BJ (cell line): Measurements from ENCODE around the gene BTBD2. TPM values are rescaled to one million over a fixed set of nuclear protein-coding genes. Genes with fewer than 3 reads are reported as not detected.

Experiments
- CTCF ChIA-PET: fragments of 350-600 bp; formaldehyde crosslinking; extraction: SDS; loops from one replicate; lab custom pipeline; 2021; ENCODE audit warnings: antibody characterized with exemption, inconsistent platforms; lab: Yijun Ruan, JAX
- POLR2A ChIA-PET: fragments of 300-600 bp; sonication (Branson Sonifier 250); formaldehyde crosslinking; extraction: SDS; loops from one replicate; lab custom pipeline; 2021; ENCODE audit warnings: antibody characterized with exemption; lab: Charles Lee
- DNase-seq: peaks from one replicate; pipeline ENCODE4 v3.0.0-alpha.2; 2011; ENCODE audit warnings: low read depth
- H3K27me3 ChIP-seq: 2 replicates; pipeline ENCODE4 v1.6.0; 2011; ENCODE audit warnings: low read length; ENCODE audit not compliant: control insufficient read depth, insufficient read depth
- H3K36me3 ChIP-seq: 2 replicates; pipeline ENCODE4 v1.5.1; 2011; ENCODE audit warnings: low read length; ENCODE audit not compliant: control insufficient read depth, insufficient read depth
- H3K4me3 ChIP-seq: 2 replicates; pipeline ENCODE4 v1.5.1; 2011; ENCODE audit warnings: low read depth, mild to moderate bottlenecking, control low read depth, low read length
- CTCF ChIP-seq: IDR thresholded peaks from 2 replicates; pipeline ENCODE4 v1.5.1; 2011; ENCODE audit warnings: low read depth, mild to moderate bottlenecking, control low read depth, inconsistent platforms, low read length, moderate library complexity; ENCODE audit not compliant: insufficient read depth
- polyA plus RNA-seq: library from polyadenylated mRNA; depleted of rRNA; stranded (reverse); fragments of >200 nt; gene quantifications from 2 replicates; pipeline ENCODE4 v1.2.3, GENCODE V29; 2011

Gene BTBD2
- polyA plus RNA-seq, 1 experiment, result 39.3 TPM

- no peak for DNase-seq
- ChIA-PET POLR2A (no interaction called here), CTCF (no interaction called here)
- no peak for TF ChIP-seq CTCF
- Histone ChIP-seq H3K27me3 (no peaks in the 10 kb centered on the region), H3K4me3 (no peak overlapping the region), H3K36me3 (peaks cover 60% of the 10 kb centered on the region)
Observed at GRCh38 chr19:2044709-2045500, 29.4 kb upstream of the BTBD2 start.

DNA sequence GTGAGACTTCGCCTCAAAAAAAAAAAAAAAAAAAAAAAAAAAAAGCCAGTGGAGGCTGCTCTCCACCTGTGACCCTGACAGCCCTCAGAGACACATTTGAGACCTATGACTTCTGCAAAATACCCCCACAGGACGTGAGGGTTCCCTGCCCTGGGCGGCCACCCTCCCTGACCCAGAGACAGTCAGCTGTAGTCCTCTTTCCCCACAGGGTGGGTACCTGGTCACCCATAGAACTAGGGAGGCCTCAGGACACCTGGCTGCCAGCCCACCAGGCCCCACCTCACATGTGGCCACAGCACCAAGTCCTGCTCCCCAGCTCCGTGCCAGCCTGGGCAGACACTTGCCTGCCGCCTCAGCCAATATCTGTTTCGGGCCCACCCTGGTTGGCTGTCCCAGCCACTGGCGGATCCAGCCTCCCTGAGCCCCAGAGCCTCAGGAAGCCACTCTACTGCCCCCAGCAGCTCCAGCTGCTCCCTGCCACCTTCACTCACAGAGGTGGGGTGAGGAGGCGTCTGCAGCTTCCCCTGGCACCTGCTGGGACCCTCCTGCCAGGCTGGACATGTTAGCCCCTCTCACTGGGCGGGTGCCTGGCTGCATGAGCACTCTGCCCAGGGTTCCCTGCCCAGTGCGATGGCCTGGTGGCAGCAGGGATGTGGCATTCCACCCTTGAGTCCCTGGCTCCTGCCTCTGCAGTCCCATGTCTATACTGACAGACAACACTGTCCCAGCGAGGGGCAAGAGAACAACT, 28.6 kb upstream of the BTBD2 start:
- H3K27me3 ChIP-seq, result no peaks in the 10 kb centered on the region
- H3K36me3 ChIP-seq, result peaks cover 61% of the 10 kb centered on the region
- ChIA-PET CTCF (interaction anchor here (1.7 kb wide), 1 partner anchor 24 kb away, joined by 3 read pairs; no protein-coding TSS in a partner anchor), POLR2A (no interaction called here)
- no peak for TF ChIP-seq CTCF
- DNase-seq, result no peak
- H3K4me3 ChIP-seq, result no peak overlapping the region

DNA sequence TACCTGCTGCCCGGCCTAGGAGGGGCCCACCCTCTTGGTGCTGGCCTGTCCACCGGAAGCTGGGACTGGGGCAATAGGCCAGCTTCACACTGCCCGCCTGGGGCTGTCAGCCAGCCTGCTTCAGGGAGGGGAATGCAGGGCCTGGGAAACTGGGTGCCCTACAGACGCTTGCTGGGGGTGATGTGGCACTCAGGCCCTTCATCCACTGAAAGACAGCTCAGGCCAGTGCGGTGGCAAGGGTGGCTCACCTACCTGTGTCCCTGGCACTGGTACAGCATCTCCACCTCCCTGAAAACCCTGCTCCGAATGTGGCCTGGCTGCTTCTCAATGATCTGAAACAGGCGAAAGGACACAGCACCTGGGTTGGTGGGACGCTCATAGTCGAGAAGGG, 27.7 kb upstream of the BTBD2 start:
- no peak for DNase-seq
- TF ChIP-seq CTCF, result no peak
- H3K27me3 ChIP-seq, result no peaks in the 10 kb centered on the region
- peaks cover 64% of the 10 kb centered on the region for H3K36me3 ChIP-seq
- CTCF ChIA-PET, result interaction anchor here (0.6 to 1.7 kb wide), 2 partner anchors 11 to 23 kb away, joined by 3 read pairs; no protein-coding TSS in a partner anchor
- H3K4me3 ChIP-seq, result no peak overlapping the region
- POLR2A ChIA-PET, result no interaction called here

- no peak overlapping the region for H3K4me3 ChIP-seq
- CTCF ChIA-PET, result interaction anchor here (0.6 to 1.7 kb wide), 4 partner anchors 12 to 27 kb away, joined by 3 to 4 read pairs (median 3); no protein-coding TSS in a partner anchor
Observed at GRCh38 chr19:2042485-2043250, 27.2 kb upstream of the BTBD2 start.

More at GRCh38 chr19:2042485-2043250, 27.2 kb upstream of the BTBD2 start:
- no peak for DNase-seq
- POLR2A ChIA-PET, result interaction anchor here (0.6 to 0.7 kb wide), 2 partner anchors 19 to 254 kb away, joined by 6 to 19 read pairs; no protein-coding TSS in a partner anchor
- H3K36me3 ChIP-seq, result peaks cover 64% of the 10 kb centered on the region
- H3K27me3 ChIP-seq, result no peaks in the 10 kb centered on the region
- no peak for TF ChIP-seq CTCF
